Mesendoderm (in vitro differentiated cells): ENCODE measurements around the gene MIOS.

ENCODE experiments used
- DNase-seq: peaks from one replicate; pipeline ENCODE4 v3.0.0; 2013
- H2AK5ac ChIP-seq: 2 replicates; pipeline ENCODE4 v1.6.1; 2013; ENCODE audit warnings: low read length, inconsistent platforms
- H2BK120ac ChIP-seq: 2 replicates; pipeline ENCODE4 v1.6.1; 2013; ENCODE audit warnings: low read depth, mild to moderate bottlenecking, low read length, moderate library complexity, mixed read lengths
- H2BK15ac ChIP-seq: replicated peaks from 2 replicates; pipeline ENCODE4 v1.6.1; 2013; ENCODE audit warnings: low read depth, mild to moderate bottlenecking, moderate library complexity
- H2BK5ac ChIP-seq: 2 replicates; pipeline ENCODE4 v1.6.1; 2013; ENCODE audit warnings: low read length, inconsistent platforms
- H3K18ac ChIP-seq: 2 replicates; pipeline ENCODE4 v1.6.1; 2013; ENCODE audit warnings: mild to moderate bottlenecking, low read length, mixed read lengths
- H3K23ac ChIP-seq: one replicate; pipeline ENCODE4 v1.6.1; 2013; ENCODE audit warnings: low read length
- H3K27ac ChIP-seq: 2 replicates; pipeline ENCODE4 v1.5.1; 2013; ENCODE audit warnings: low read depth, mild to moderate bottlenecking, inconsistent platforms, low read length, moderate library complexity
- H3K27me3 ChIP-seq: 2 replicates; pipeline ENCODE4 v1.6.1; 2013; ENCODE audit warnings: low read length, control low read depth, mild to moderate bottlenecking, inconsistent platforms; ENCODE audit not compliant: insufficient read depth, poor library complexity
- H3K36me3 ChIP-seq: 2 replicates; pipeline ENCODE4 v1.6.1; 2013; ENCODE audit warnings: low read length, inconsistent platforms; ENCODE audit not compliant: control insufficient read depth, insufficient read depth
- H3K4ac ChIP-seq: one replicate; pipeline ENCODE4 v1.6.1; 2013; ENCODE audit warnings: low read depth, mild to moderate bottlenecking, low read length, moderate library complexity
- H3K4me1 ChIP-seq: 2 replicates; pipeline ENCODE4 v1.6.1; 2013; ENCODE audit warnings: low read depth, low read length, inconsistent platforms; ENCODE audit not compliant: control insufficient read depth
- H3K4me2 ChIP-seq: 2 replicates; pipeline ENCODE4 v1.6.1; 2013; ENCODE audit warnings: low read length
- H3K4me3 ChIP-seq: 2 replicates; pipeline ENCODE4 v1.5.1; 2013; ENCODE audit warnings: mild to moderate bottlenecking, low read length
- H3K56ac ChIP-seq: one replicate; pipeline ENCODE4 v1.6.1; 2013; ENCODE audit warnings: low read length
- H3K79me1 ChIP-seq: 2 replicates; pipeline ENCODE4 v1.6.1; 2013; ENCODE audit warnings: low read length, inconsistent platforms
- H3K79me2 ChIP-seq: 2 replicates; pipeline ENCODE4 v1.6.1; 2013; ENCODE audit warnings: mild to moderate bottlenecking, low read length; ENCODE audit not compliant: control insufficient read depth, insufficient read depth
- H3K9ac ChIP-seq: 2 replicates; pipeline ENCODE4 v1.6.1; 2013; ENCODE audit warnings: low read length, inconsistent platforms
- H4K5ac ChIP-seq: one replicate; pipeline ENCODE4 v1.6.1; 2013; ENCODE audit warnings: low read length
- H4K8ac ChIP-seq: one replicate; pipeline ENCODE4 v1.6.1; 2013; ENCODE audit warnings: low read depth, mild to moderate bottlenecking, control low read depth, low read length, moderate library complexity
- WGBS: extraction: QIAGEN DNeasy Blood & Tissue Kit; methylation state at CpG from one replicate; pipeline ENCODE4 v1.1.7; 2013; ENCODE audit warnings: low lambda C conversion rate, missing lambda C conversion rate; ENCODE audit not compliant: insufficient coverage; ENCODE audit errors: extremely low coverage; 5-methylcytosine and 5-hydroxymethylcytosine counted together

The MIOS gene

GRCh38 chr7:7522421-7522820, 44.3 kb upstream of the MIOS start:
- Histone ChIP-seq H2BK15ac (no peak overlapping the region), H3K36me3 (no peaks in the 10 kb centered on the region), H3K27ac (no peak overlapping the region), H3K79me1 (no peaks in the 10 kb centered on the region), H3K4me3 (no peak overlapping the region), H2BK120ac (no peak overlapping the region), H4K5ac (no peak overlapping the region), H3K18ac (no peak overlapping the region), H3K4me2 (no peak overlapping the region), H2AK5ac (no peak overlapping the region), H3K27me3 (no peaks in the 10 kb centered on the region), H3K4ac (no peak overlapping the region), H3K9ac (no peak overlapping the region), H3K23ac (no peak overlapping the region), H4K8ac (no peak overlapping the region), H3K4me1 (no peaks in the 10 kb centered on the region), H3K56ac (no peak overlapping the region), H2BK5ac (no peak overlapping the region), H3K79me2 (no peaks in the 10 kb centered on the region)
- DNase-seq, result no peak
- no CpG with 5 or more reads among the region's 3 CpGs for WGBS

DNA sequence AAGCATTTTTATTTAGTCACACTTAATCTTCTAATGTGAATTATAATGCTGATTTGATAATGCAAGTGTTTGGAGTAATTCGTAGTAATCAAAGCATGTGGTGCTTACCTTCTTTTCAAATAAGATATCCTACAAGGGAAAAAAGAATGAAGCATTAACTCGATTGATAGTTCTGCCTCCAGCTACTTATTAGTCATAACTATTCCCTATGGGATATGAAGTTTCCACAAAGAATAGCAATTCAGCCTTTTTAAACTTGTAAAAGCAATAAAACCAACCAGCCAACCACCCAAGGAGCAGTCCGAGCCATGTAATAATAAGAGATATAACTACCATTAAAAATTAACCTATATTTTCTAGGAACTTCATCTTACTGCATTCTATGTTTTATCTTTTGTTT, 42.6 kb upstream of the MIOS start:
- Histone ChIP-seq H3K79me2 (no peaks in the 10 kb centered on the region), H2BK5ac (no peak overlapping the region), H3K4me2 (no peak overlapping the region), H3K4me3 (no peak overlapping the region), H3K23ac (no peak overlapping the region), H3K9ac (no peak overlapping the region), H3K56ac (no peak overlapping the region), H2BK120ac (no peak overlapping the region), H3K4me1 (no peaks in the 10 kb centered on the region), H3K27me3 (no peaks in the 10 kb centered on the region), H3K79me1 (no peaks in the 10 kb centered on the region), H3K27ac (no peak overlapping the region), H4K8ac (no peak overlapping the region), H2BK15ac (no peak overlapping the region), H3K18ac (no peak overlapping the region), H3K4ac (no peak overlapping the region), H2AK5ac (no peak overlapping the region), H3K36me3 (no peaks in the 10 kb centered on the region), H4K5ac (no peak overlapping the region)
- no peak for DNase-seq
- WGBS, result no CpG with 5 or more reads among the region's 3 CpGs

DNA sequence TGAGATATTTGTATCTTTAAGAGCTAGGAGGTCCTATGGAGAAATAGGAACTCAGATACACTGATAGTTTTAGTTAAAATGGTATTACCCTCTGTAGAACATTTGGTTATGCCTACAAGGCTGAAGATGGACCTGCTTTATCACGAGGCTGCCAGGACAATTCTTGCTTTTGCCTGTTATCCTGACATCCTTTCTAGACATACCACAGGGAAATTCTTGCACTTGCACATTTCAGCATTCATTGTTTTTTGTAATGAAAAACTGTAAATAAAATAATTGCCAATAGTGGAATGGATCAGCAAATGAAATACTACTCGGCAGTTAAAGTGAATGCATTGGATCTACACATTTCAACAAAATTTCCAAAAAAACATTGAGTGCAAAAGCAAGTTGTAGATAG, 40.7 kb upstream of the MIOS start:
- H2BK15ac ChIP-seq, result no peak overlapping the region
- H3K27ac ChIP-seq, result no peak overlapping the region
- no peak overlapping the region for H3K4ac ChIP-seq
- no peak overlapping the region for H2BK120ac ChIP-seq
- H3K4me3 ChIP-seq, result no peak overlapping the region
- DNase-seq, result no peak
- H3K79me1 ChIP-seq, result no peaks in the 10 kb centered on the region
- no peak overlapping the region for H3K56ac ChIP-seq
- no peak overlapping the region for H3K9ac ChIP-seq
- H3K4me1 ChIP-seq, result no peaks in the 10 kb centered on the region
- H3K27me3 ChIP-seq, result no peaks in the 10 kb centered on the region
- H3K23ac ChIP-seq, result no peak overlapping the region
- H3K4me2 ChIP-seq, result no peak overlapping the region
- H3K18ac ChIP-seq, result no peak overlapping the region
- no peak overlapping the region for H4K5ac ChIP-seq
- no peaks in the 10 kb centered on the region for H3K36me3 ChIP-seq
- H3K79me2 ChIP-seq, result no peaks in the 10 kb centered on the region
- no peak overlapping the region for H2AK5ac ChIP-seq
- H2BK5ac ChIP-seq, result no peak overlapping the region
- WGBS, result no CpG with 5 or more reads among the region's 2 CpGs
- H4K8ac ChIP-seq, result no peak overlapping the region

- no peaks in the 10 kb centered on the region for H3K4me1 ChIP-seq
- H3K9ac ChIP-seq, result no peak overlapping the region
- H3K27me3 ChIP-seq, result no peaks in the 10 kb centered on the region
Measured at GRCh38 chr7:7527047-7527446, 39.6 kb upstream of the MIOS start.

GRCh38 chr7:7529328-7529727, 37.4 kb upstream of the MIOS start:
- H3K4me2 ChIP-seq, result no peak overlapping the region
- no peak overlapping the region for H3K56ac ChIP-seq
- H3K27ac ChIP-seq, result no peak overlapping the region
- H4K8ac ChIP-seq, result no peak overlapping the region
- H3K4ac ChIP-seq, result no peak overlapping the region
- H3K79me2 ChIP-seq, result no peaks in the 10 kb centered on the region
- H3K4me3 ChIP-seq, result no peak overlapping the region
- no peaks in the 10 kb centered on the region for H3K4me1 ChIP-seq
- H2BK15ac ChIP-seq, result no peak overlapping the region
- H3K79me1 ChIP-seq, result no peaks in the 10 kb centered on the region
- H3K23ac ChIP-seq, result no peak overlapping the region
- no peak overlapping the region for H4K5ac ChIP-seq
- H3K18ac ChIP-seq, result no peak overlapping the region
- H3K9ac ChIP-seq, result no peak overlapping the region
- DNase-seq, result no peak
- no peaks in the 10 kb centered on the region for H3K27me3 ChIP-seq
- no CpG with 5 or more reads among the region's 4 CpGs for WGBS
- no peak overlapping the region for H2BK120ac ChIP-seq
- H2BK5ac ChIP-seq, result no peak overlapping the region
- no peak overlapping the region for H2AK5ac ChIP-seq
- H3K36me3 ChIP-seq, result no peaks in the 10 kb centered on the region

More at GRCh38 chr7:7527047-7527446, 39.6 kb upstream of the MIOS start:
- H4K8ac ChIP-seq, result no peak overlapping the region
- no peak overlapping the region for H2BK5ac ChIP-seq
- no peak for DNase-seq
- no peak overlapping the region for H2BK120ac ChIP-seq
- H3K18ac ChIP-seq, result no peak overlapping the region
- WGBS, result no CpG with 5 or more reads among the region's 3 CpGs
- H3K4me3 ChIP-seq, result no peak overlapping the region
- no peak overlapping the region for H3K4ac ChIP-seq
- H3K4me2 ChIP-seq, result no peak overlapping the region
- no peak overlapping the region for H3K56ac ChIP-seq
- H4K5ac ChIP-seq, result no peak overlapping the region
- H3K79me1 ChIP-seq, result no peaks in the 10 kb centered on the region
- no peak overlapping the region for H3K23ac ChIP-seq
- no peak overlapping the region for H3K27ac ChIP-seq
- H3K79me2 ChIP-seq, result no peaks in the 10 kb centered on the region
- no peak overlapping the region for H2BK15ac ChIP-seq
- H2AK5ac ChIP-seq, result no peak overlapping the region
- no peaks in the 10 kb centered on the region for H3K36me3 ChIP-seq

- Histone ChIP-seq H3K4me1 (no peaks in the 10 kb centered on the region), H2AK5ac (no peak overlapping the region), H3K56ac (no peak overlapping the region), H3K79me2 (no peaks in the 10 kb centered on the region), H2BK120ac (no peak overlapping the region), H4K5ac (no peak overlapping the region), H3K79me1 (no peaks in the 10 kb centered on the region), H3K36me3 (no peaks in the 10 kb centered on the region), H2BK15ac (no peak overlapping the region), H3K9ac (no peak overlapping the region), H4K8ac (no peak overlapping the region), H3K27ac (no peak overlapping the region), H3K4ac (no peak overlapping the region), H3K4me2 (no peak overlapping the region), H3K4me3 (no peak overlapping the region), H3K23ac (no peak overlapping the region), H3K18ac (no peak overlapping the region), H2BK5ac (no peak overlapping the region), H3K27me3 (no peaks in the 10 kb centered on the region)
- WGBS, result no CpG with 5 or more reads among the region's 3 CpGs
- no peak for DNase-seq
Measured at GRCh38 chr7:7533831-7534430, 32.8 kb upstream of the MIOS start.
